Heart left ventricle (tissue), 13 donors: Measurements from ENCODE around the gene NOC2L.

ENCODE experiments used
- POLR2A ChIP-seq, 2 donors: fragments of 450-650 bp; IDR thresholded peaks; one replicate each; pipeline ENCODE4 v1.6.1; 2017; ENCODE audit warnings: antibody characterized with exemption in 2 of 2, mild to moderate bottlenecking in 2 of 2, moderate library complexity in 2 of 2
- TF ChIP-seq, protein P1 (sequence below), 12 donors: fragments of 200-600 bp; sonication (generic) in 4 of 12; IDR thresholded peaks; one replicate each; pipeline versions ENCODE4 v1.5.0 to v1.8.0; 2018 to 2022; ENCODE audit warnings: antibody characterized with exemption in 12 of 12, mild to moderate bottlenecking in 5 of 12
- donor health status: ischemic (EF 13 %, LVEDD 7.1; RV severe dilation, severe dysfunction).
- donor health status: DM: no; HTN: yes; CAD: no.
- donor health status: DM: no; HTN: no; CAD: no.
- donor health status: ischemic (EF 25% LVEDD 6.9; RV normal size, moderate dysfunction).
- donor health status: ischemic (EF 25% LVEDD 5.7; RV mildly dilated, moderate dysfunction).
- donor health status: ischemic (EF 35%, LVEDD 5.7; RV mildly dilated, moderate dysfunction).
- donor health status: nonischemic (EF 11% LVEDD 7.7; RV severe dilation, severe dysfunction).
- donor health status: DM: yes; HTN: yes; CAD: no.
- donor health status: PGD.
- donor health status: ischemic (EF 29% LVEDD 5.4; RV normal size, mild dysfunction).
- donor health status: nonischemic (EF 23%, LVEDD 6.1; RV moderate dilation, normal function).

DNA sequence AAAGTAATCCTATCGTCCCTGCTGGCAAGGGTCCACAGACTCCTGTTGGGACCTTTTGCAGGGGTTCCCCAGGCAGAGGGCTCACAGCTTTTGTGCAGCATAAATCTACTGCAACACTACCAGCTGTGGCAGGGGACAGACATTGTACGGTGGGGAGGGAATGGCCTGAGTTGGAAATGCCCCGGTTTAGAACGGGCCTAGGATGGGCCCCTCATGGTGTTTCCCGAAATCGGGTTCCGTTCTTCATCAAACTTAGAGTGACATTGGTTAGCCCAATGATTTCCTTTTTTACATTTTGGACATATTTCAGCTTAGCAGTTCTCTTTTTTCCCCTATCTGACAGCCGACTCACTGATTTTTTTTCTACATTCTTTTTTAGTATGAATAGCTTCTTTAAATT lies 61.8 kb downstream of the NOC2L start:
- TF ChIP-seq, protein P1, sequence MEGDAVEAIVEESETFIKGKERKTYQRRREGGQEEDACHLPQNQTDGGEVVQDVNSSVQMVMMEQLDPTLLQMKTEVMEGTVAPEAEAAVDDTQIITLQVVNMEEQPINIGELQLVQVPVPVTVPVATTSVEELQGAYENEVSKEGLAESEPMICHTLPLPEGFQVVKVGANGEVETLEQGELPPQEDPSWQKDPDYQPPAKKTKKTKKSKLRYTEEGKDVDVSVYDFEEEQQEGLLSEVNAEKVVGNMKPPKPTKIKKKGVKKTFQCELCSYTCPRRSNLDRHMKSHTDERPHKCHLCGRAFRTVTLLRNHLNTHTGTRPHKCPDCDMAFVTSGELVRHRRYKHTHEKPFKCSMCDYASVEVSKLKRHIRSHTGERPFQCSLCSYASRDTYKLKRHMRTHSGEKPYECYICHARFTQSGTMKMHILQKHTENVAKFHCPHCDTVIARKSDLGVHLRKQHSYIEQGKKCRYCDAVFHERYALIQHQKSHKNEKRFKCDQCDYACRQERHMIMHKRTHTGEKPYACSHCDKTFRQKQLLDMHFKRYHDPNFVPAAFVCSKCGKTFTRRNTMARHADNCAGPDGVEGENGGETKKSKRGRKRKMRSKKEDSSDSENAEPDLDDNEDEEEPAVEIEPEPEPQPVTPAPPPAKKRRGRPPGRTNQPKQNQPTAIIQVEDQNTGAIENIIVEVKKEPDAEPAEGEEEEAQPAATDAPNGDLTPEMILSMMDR (IDR thresholded peaks at IDR 0.05), result no peak
- TF ChIP-seq POLR2A (IDR thresholded peaks at IDR 0.05), result no peak
